GM10847 (cell line): ENCODE measurements around the gene BSDC1.

Source experiments
- POLR2A ChIP-seq: IDR thresholded peaks from 2 replicates; pipeline ENCODE4 v1.6.1; 2011; ENCODE audit not compliant: insufficient read length; ENCODE audit errors: extremely low read depth

The BSDC1 gene

DNA sequence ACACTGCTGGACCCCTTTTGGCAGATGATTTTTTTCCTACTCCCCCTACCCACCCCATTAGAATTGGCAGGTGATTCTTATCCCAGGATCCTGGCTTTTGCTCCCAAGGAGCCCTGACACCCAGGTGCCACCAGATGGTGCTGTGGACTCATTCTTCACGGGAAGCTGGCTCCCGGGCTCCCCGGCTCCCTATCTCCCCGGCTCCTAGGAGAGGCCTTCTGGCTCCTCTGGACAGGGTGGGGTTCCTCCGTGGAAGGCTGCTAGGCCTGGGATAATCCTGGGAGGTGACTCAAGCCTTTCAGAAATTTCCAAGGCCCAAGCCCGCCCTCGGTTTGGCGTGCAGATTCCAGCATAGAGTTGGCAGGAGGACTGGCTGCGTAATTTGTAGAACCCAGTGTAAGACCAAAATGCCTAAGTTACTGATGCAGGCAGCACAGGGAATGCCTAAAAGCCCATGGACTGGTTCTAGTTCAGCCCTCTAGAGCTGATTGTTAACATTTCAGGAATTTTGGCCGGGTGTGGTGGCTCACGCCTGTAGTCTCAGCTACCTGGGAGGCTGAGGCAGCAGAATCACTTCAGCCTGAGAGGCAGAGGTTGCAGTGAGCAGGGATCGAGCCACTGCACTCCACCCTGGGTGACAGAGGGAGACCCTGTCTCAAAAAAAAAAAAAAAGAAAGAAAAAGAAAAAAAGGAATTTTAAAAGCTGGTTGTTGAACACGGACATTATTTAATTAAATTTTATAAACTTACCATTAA is 6.8 kb upstream of the BSDC1 start:
- TF ChIP-seq POLR2A = no peak

DNA sequence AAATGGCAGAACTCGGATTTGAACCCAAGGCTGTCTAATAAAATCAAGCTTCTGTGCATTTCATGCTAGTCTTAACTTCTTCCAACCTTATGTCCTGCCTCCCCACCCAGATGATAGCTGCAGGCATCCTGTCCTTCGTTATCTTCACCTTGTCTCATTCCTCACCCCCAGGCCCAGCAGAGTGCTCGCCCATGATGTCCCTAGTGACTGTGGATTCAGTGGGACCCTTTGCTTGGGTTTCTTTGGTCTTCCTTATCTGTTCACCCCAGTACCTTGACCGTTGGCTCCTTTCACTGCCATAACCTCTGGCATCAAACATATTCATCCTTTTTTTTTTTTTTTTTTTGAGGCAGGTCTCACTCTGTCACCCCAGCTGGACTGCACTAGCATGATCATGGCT is 5.6 kb upstream of the BSDC1 start:
- no peak for TF ChIP-seq POLR2A

DNA sequence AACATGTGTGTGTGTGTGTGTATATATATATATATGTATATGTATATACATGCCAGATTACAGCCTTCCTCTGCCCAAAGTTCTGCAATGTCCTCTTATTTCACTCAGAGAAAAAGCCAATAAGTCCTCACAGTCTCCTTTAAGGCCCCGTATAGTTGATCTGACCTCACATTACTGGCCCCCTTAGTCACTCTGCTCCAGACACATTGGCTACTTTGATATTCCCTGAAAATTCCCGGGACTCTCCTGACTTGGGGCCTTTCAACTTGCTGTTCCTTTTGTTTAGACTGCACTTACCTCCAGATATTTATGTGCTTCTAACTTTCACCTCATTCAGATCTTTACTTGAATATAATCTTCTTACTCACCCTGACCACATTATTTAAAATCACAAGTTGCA is 4.2 kb upstream of the BSDC1 start:
- no peak for TF ChIP-seq POLR2A

DNA sequence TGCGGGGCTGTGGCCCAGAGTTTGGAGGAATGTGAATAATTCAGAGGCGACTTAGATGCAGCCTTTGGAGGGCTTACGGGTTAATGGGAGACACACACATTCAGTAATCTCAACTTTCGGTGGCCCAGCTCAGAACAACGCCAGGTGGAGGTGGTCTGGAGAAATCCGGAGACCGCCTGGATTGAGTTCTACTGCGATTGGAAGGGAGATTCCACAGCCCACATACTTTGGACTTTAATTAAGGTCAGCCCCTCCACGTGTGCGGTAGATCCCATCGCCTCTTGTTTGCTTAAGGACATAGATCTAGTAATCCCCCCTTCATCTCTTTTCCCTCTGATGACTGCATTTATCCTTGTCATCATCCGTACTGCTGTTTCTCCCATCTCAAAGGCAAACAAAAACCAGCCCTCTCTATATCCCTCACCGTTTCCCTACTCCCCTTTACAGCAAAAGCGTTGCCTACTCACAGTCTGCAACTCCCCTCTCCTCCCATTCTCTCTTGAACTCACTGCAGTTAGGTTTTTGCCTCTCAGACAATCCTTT is 720 bp upstream of the BSDC1 start:
- TF ChIP-seq POLR2A = no peak

DNA sequence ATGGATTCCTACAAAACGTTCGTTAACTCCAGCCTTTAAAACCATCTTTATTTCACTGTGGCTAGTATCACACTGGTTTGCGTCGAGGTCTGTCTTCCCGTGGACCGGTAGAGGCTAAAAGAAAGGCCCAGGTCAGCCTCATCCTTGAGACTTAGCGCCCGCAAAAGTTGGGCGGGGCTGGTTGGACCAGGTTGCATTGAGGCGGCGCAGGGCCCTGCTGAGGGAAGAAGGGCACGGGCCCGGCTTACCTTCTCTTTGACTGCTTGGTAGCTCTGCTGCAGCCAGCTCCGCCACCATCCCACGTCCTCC is 455 bp downstream of the BSDC1 start:
- TF ChIP-seq POLR2A = no peak

DNA sequence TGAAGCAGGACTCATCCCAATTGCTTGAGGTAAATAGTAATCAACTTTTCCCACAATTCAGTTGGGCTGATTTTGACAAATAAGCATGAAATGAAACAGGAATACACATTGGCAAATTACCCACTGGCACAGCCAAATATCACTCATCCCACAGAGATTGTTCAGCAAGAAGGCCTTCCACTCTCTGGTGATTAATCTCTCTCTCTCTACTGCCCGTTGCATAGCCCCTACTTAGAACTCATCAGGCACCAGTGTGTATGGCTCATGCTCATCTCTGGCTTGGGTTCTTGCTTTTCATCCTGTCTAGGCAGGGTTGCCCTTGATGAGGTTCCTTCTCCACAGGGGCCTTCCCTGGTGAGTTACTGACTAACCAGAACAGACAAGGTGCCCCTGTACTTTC is 1.1 kb downstream of the BSDC1 start:
- TF ChIP-seq POLR2A = no peak

DNA sequence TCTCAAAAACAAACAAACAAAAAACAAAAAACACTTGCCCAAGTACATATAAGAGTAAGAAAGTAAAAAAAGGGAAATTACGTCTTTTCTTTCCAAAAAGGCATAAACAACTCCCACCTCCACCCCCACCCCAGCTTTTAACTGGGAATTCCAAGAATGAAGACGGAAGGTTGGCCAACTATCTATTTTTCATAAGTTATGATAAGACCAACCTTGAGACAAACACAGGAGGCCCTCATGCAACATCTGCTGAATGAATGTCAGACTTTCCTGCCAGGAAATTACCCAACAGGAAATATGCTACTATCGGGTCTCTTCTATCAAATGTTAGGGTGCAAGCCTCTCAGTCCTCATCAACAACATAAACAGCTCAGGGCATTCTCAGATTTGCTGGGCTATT is 1.9 kb downstream of the BSDC1 start:
- no peak for TF ChIP-seq POLR2A

DNA sequence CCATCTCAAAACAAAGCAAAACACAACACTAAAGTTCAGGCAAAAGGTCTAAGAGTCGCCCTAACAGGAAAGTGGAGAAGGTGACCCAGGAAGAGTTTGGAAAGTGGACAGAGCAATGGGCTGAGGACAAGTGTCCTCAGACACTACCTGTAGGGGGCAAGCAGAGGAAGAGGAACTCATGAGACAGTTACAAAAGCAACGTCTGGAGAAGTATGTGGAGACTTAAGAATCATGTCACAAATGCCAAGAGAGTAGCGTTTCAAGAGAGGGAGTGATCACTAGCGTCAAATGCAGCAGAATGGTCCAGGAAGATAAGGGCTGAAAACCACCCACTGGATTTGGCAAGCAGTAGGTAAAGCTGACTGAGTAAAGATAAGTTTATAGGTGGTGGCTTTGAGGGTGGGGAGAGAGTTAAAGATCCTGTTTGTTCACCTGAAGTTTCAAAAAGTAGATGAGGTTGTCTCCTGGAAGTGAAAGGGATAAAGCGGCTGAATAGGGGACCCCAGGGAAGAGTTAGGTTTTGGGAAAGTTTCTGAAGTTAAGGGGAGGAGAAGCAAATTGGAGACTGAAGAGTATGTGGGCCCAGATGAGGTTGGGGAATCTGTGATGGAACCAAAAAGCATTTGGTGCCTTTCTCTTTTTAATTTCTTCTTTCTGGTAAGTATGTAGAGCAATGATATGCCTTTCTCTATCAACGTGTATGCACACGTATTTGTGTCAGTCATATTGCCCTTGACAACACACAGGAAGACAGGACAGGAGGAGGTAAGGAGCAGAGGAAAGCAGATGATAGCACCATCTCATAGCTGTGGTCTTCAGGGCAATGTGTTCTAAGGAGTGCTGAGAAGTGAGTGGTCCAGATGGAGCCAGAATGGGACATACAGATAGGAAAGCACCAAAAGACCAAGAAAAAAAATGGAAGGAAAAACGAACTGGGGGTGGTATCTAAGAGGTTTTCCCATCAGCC is 3.1 kb downstream of the BSDC1 start:
- no peak for TF ChIP-seq POLR2A

DNA sequence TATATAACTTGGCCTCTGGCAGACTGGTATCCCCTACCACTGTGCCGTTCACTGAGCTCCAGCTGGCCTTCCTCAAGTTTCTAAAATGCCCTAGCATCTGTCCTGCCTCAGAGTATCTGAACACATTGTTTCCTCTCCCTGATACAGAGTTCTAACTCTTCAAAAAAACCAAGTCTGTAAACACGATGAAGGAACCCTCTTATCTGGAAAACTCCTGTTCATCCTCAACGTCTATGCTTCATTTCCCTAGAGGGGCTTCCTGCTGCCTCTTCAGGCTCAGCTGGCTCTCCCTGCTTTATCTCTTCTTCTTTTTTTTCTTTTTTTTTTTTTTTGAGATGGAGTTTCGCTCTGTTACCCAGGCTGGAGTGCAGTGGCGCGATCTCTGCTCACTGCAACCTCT is 5.6 kb downstream of the BSDC1 start:
- no peak for TF ChIP-seq POLR2A

DNA sequence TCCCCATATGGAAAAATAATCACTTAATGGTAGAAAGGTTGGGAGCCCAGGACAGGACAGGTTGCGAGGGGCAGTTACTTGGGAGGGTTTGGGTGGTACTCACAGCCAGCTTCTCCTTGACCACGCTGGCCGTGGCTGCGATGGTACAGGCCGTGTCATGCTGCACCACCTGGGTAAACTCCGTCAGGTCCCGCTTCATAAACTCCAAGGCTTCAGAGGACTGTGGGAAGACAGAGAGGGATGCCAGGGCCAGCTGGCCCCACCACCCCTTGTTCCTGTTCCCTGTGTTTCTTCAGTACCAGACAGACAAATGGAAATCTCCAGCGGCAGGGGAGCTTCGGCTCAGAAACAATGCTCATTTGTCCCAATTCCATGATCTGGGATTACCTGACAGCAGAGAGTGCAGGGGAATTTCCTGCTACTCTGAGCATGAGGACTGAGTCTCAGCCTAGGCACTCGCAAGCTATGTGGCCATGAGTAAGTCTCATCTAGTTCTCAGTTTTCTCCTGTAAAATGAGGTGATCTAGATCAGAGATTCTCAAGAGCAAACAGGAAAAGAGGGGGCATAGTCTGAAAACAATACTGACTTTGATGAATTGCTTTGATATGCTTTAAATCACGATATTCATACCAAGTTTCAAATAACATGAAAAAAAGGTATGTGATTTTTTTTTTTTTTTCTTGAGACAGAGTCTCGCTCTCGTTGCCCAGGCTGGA is 7.4 kb downstream of the BSDC1 start:
- TF ChIP-seq POLR2A = no peak

DNA sequence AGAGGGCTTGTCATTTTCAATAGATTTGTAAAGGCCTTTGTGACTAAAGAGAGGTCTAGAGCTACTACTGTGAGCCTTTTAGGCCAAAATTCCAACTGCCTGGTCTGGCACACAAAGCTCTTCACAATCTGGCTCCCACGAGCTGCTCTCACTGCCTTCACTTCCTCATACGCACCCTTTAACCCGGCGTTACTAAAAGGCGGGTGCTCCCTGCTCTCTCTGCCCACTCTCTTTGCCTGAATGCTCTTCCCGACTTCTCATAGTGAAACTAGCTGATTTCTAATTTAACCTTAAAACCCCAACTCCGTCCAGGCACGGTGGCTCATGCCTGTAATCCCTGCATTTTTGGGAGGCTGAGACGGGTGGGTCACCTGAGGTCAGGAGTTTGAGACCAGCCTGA is 14.2 kb downstream of the BSDC1 start:
- no peak for TF ChIP-seq POLR2A

DNA sequence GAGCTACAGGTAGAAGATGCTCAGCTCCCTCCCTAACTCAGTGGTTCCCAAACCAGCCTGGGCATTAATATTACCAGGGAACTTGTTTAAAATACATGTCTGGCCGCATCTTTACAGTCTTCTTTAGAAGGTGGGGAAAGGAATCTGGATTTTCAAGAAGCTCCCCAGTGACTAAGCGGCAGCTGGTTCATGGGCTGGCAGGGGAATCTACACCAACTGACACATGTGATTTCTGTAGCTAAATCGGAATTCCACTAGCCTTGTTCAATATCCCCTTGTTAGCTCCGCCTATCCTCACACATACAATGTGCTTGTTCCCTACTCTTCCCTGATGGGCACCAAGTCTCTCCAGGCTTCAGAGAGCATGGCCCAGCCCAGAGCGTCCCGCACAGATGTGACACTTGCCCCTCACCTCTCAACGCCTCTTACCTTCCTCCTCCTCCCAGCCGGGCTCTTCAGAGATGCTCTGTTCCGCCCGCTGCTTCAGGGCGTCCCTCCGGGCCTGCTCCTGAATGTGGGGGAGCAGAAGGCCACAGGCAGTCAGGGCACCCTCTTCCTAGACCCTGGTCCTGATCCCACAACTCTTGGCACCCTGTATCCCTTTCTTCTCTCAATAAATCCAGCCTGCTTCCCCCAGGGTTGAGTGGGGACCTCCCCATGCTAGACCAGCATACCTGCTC is 16.6 kb downstream of the BSDC1 start:
- TF ChIP-seq POLR2A = no peak

DNA sequence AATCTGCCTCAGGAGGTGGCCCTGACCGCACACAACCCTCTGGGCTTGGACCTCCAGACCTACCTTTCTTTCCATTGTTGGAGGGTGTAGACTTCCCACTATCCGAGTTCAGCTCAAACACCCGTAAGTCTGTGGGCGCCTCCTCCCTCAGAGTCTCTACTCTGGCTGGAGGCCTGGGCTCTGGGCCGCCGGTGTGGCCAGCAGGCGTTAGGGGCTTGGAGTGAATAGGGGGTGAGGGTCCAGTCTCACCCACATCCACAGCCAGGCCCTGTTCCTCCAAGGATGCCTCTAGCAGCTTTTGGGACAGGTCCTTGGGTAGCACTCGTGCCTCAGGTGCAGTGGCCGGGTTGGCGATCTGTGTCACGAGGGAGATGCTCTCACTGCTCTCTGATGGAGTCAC is 18.0 kb downstream of the BSDC1 start:
- no peak for TF ChIP-seq POLR2A

DNA sequence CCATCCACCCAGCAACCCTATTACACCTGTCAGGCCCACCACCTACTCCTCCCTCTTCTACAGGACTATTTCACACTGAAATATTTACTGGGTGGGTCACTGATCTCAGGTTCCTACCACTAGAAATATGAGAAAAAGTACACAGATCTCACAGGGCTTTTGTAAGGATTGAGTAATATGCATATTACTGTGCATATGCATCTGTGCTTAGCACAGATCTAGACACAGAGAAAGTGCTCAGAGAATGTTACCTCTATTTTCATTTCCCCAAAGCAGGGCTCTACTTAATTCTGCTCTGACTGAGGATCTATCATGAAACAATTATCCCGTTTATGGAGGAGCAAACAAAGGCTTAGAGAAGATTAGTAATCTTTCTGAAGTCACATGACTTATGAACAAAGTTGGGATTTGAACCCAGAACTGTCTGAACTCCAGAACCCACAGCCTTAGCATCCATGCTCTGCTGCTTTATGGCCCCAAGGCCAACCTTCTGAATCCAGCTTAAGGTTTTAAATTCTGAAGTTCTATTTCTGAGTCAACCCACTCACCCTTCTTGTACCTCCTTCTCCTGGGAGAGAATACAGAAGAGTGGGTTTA is 20.1 kb downstream of the BSDC1 start:
- TF ChIP-seq POLR2A = no peak

DNA sequence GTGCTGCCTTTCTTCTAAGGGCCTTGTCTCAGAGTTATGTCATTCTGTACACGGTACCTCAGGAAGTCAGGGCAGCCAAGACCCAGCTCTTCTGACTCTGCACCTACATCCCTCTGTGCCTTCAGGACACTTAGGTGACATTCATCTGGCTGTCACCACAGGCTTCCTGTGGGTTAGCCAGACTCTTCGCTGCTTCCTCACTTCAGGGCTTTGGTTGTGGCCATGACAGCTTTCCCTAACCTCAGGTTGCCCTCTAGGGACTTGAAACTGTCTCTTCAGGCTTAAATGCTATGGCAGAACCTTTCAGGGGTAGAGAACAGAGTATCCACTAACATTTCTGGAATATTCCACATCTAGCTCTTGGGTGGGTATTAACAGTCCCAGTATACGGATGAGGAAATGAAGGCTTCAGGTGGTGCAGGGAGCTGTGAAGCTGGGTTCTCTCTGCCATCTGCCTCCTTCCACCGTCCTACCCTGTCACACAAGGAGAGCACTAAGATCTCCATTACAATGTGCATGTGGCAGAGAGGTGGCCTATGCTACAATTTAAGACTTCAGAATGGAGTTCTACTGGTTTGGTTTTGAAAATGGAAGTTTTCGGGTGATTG is 22.0 kb downstream of the BSDC1 start:
- no peak for TF ChIP-seq POLR2A
